HEK293T (cell line): Measurements from ENCODE around the gene TMEM79.

Source experiments
- BHLHE40 ChIP-seq: fragments of 450-650 bp; IDR thresholded peaks from 2 replicates; pipeline ENCODE4 v1.6.1; 2016; ENCODE audit warnings: mild to moderate bottlenecking, moderate library complexity, borderline replicate concordance
- HDGF ChIP-seq: fragments of 450-650 bp; IDR thresholded peaks from 2 replicates; pipeline ENCODE4 v1.6.1; 2017; ENCODE audit warnings: antibody characterized with exemption, borderline replicate concordance
- LEF1 ChIP-seq: fragments of 450-650 bp; IDR thresholded peaks from 2 replicates; pipeline ENCODE4 v1.6.1; 2017; ENCODE audit warnings: mild to moderate bottlenecking, borderline replicate concordance
- SUZ12 ChIP-seq: fragments of 450-650 bp; IDR thresholded peaks from 2 replicates; pipeline ENCODE4 v1.6.1; 2016; ENCODE audit warnings: mild to moderate bottlenecking
- TARDBP ChIP-seq: fragments of 450-650 bp; IDR thresholded peaks from 2 replicates; pipeline ENCODE4 v1.6.1; 2016

DNA sequence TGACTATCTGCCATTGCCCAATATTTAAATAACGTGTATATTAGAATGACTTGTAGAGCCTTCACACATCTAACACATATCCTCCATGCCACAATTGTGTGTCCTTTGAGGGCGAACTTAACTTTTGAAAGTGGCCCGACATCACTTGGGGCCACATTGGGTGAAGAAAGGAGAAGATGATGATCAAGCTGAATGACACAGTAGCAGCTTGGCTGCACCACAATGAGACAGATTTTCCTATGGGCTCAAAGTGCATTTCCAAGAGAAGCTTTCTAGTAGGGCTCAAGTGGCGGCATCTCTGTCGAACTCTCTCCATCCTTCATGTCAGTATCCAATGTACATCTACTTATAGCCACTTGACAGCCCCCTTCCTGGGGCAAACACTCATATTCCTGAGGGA lies 45.9 kb upstream of the TMEM79 start:
- no peak for TF ChIP-seq SUZ12
- TF ChIP-seq TARDBP, result no peak
- no peak for TF ChIP-seq BHLHE40
- no peak for TF ChIP-seq LEF1
- no peak for TF ChIP-seq HDGF
